GM12878 (cell line): ENCODE measurements around the gene AFAP1L2. TPM values are rescaled to one million over a fixed set of nuclear protein-coding genes. Genes with fewer than 3 reads are reported as not detected.

ENCODE experiments used
- ATAC-seq: fragments of 200-7000 bp; cut with Tn5 transposase; 3 replicates; pipeline ENCODE4 v1.9.1; 2020; ENCODE audit warnings: mild to moderate bottlenecking, moderate library complexity
- BruUV-seq: library from RNA; stranded (reverse); fragments of 400-500 nt; replicated peaks from 2 replicates; lab custom pipeline; 2021; lab: Mats Ljungman, UMichigan
- CTCF ChIA-PET: fragments of 300-600 bp; sonication (Branson Sonifier 250); formaldehyde crosslinking; extraction: SDS; loops from one replicate; lab custom pipeline; 2021; ENCODE audit warnings: inconsistent platforms; lab: Yijun Ruan, JAX
- POLR2A ChIA-PET: fragments of 350-600 bp; formaldehyde crosslinking; extraction: SDS; loops from one replicate; lab custom pipeline; 2021; ENCODE audit warnings: inconsistent platforms; lab: Charles Lee
- RAD21 ChIA-PET: fragments of 300-600 bp; sonication (Branson Sonifier 250); formaldehyde crosslinking; loops from one replicate; lab custom pipeline; 2023; ENCODE audit warnings: antibody characterized with exemption; ENCODE audit not compliant: unreplicated experiment; lab: Charles Lee
- SMC1A ChIA-PET: fragments of 300-600 bp; sonication (Branson Sonifier 250); formaldehyde crosslinking; loops from one replicate; lab custom pipeline; 2023; ENCODE audit not compliant: unreplicated experiment, uncharacterized antibody; lab: Charles Lee
- DNase-seq: peaks from one replicate; pipeline ENCODE4 v3.0.0-alpha.2; 2011; ENCODE audit warnings: low read depth, low spot score
- FAIRE-seq: peaks from 3 replicates; lab custom pipeline; 2011; peaks lifted over from hg19 to GRCh38; lab: Jason Lieb, UNC
- H2AFZ ChIP-seq: 2 replicates; pipeline ENCODE4 v1.6.0; 2011; ENCODE audit warnings: low read depth, low read length, control low read depth; ENCODE audit not compliant: control insufficient read depth
- H3K27ac ChIP-seq: 2 replicates; pipeline ENCODE4 v1.5.1; 2011; ENCODE audit warnings: control low read depth; ENCODE audit not compliant: control insufficient read depth, insufficient read depth
- H3K27me3 ChIP-seq, 2 experiments: replicated peaks in 1 of 2; 2 replicates each; pipeline versions ENCODE4 v1.6.0 to v1.6.1; 2011; ENCODE audit warnings: low read length in 1 of 2; ENCODE audit not compliant: control insufficient read depth in 2 of 2, insufficient read depth in 2 of 2
- H3K36me3 ChIP-seq, 2 experiments: 2 replicates each; pipeline ENCODE4 v1.5.1; 2011; ENCODE audit warnings: low read length in 1 of 2; ENCODE audit not compliant: control insufficient read depth in 2 of 2, insufficient read depth in 2 of 2
- H3K4me1 ChIP-seq: 2 replicates; pipeline ENCODE4 v1.6.1; 2011; ENCODE audit warnings: mild to moderate bottlenecking, low read length, moderate library complexity, mixed read lengths; ENCODE audit not compliant: control insufficient read depth, insufficient read depth
- H3K4me2 ChIP-seq: 2 replicates; pipeline ENCODE4 v1.6.0; 2011; ENCODE audit warnings: control low read depth; ENCODE audit not compliant: control insufficient read depth, insufficient read depth
- H3K4me3 ChIP-seq: fragments of 200-600 bp; sonication (generic); 2 replicates; pipeline ENCODE4 v1.5.1; 2016
- H3K79me2 ChIP-seq: 2 replicates; pipeline ENCODE4 v1.6.0; 2011; ENCODE audit warnings: low read length; ENCODE audit not compliant: control insufficient read depth, insufficient read depth
- H3K9ac ChIP-seq: 2 replicates; pipeline ENCODE4 v1.8.0; 2011; ENCODE audit warnings: low read length, control low read depth, mixed read lengths; ENCODE audit not compliant: control insufficient read depth, insufficient read depth
- H3K9me3 ChIP-seq: replicated peaks from 3 replicates; pipeline ENCODE4 v1.5.1; 2011; ENCODE audit warnings: mild to moderate bottlenecking, low read length; ENCODE audit not compliant: control insufficient read depth, insufficient read depth
- H4K20me1 ChIP-seq: 2 replicates; pipeline ENCODE4 v1.6.0; 2011; ENCODE audit not compliant: control insufficient read depth, insufficient read depth
- CBX3 ChIP-seq: fragments of 200-600 bp; sonication (generic); IDR thresholded peaks from 2 replicates; pipeline ENCODE4 v1.6.1; 2016; ENCODE audit warnings: low read depth, borderline replicate concordance
- IKZF2 ChIP-seq, 2 experiments: fragments of 450-650 bp; IDR thresholded peaks; 2 replicates each; pipeline ENCODE4 v1.6.1; 2017; ENCODE audit warnings: mild to moderate bottlenecking in 2 of 2, moderate library complexity in 2 of 2
- LARP7 ChIP-seq: fragments of 450-650 bp; IDR thresholded peaks from 2 replicates; pipeline ENCODE4 v1.6.1; 2017; ENCODE audit warnings: mild to moderate bottlenecking
- NBN ChIP-seq: fragments of 450-650 bp; IDR thresholded peaks from 2 replicates; pipeline ENCODE4 v1.6.1; 2016
- PAX5 ChIP-seq: IDR thresholded peaks from 2 replicates; pipeline ENCODE4 v1.6.1; 2011; ENCODE audit warnings: low read depth, low read length, borderline replicate concordance
- SMAD5 ChIP-seq: IDR thresholded peaks from 2 replicates; pipeline ENCODE4 v1.6.1; 2016; ENCODE audit warnings: antibody characterized with exemption, low read depth
- SP1 ChIP-seq: IDR thresholded peaks from one replicate; pipeline ENCODE4 v1.6.1; 2011; ENCODE audit warnings: low read depth, low read length
- YBX1 ChIP-seq: fragments of 450-650 bp; IDR thresholded peaks from 2 replicates; pipeline ENCODE4 v1.6.1; 2016; ENCODE audit warnings: antibody characterized with exemption
- ZNF217 ChIP-seq: fragments of 450-650 bp; IDR thresholded peaks from 2 replicates; pipeline ENCODE4 v1.6.1; 2017; ENCODE audit warnings: antibody characterized with exemption, mild to moderate bottlenecking
- ZNF592 ChIP-seq: fragments of 450-650 bp; IDR thresholded peaks from 2 replicates; pipeline ENCODE4 v1.6.1; 2017; ENCODE audit warnings: mild to moderate bottlenecking, moderate library complexity
- WGBS: methylation state at CpG from one replicate; pipeline ENCODE4 v1.1.6; 2016; ENCODE audit warnings: low lambda C conversion rate; ENCODE audit not compliant: insufficient replicate concordance, insufficient coverage; ENCODE audit errors: missing lambda C conversion rate; 5-methylcytosine and 5-hydroxymethylcytosine counted together
- in situ Hi-C: fragments of 300-500 bp; cut with MboI; formaldehyde crosslinking; loops from 9 replicates; pipeline ENCODE4 v1.14.3; 2018; ENCODE audit warnings: mixed read lengths
- intact Hi-C: fragments of 100-400 bp; cut with micrococcal nuclease; formaldehyde crosslinking; loops from one replicate; pipeline ENCODE4 v1.14.2; 2022; ENCODE audit not compliant: unreplicated experiment
- polyA plus RNA-seq, 11 experiments: library from polyadenylated mRNA; depleted of rRNA in 4 of 11; unstranded in 6 of 11; stranded (reverse) in 5 of 11; fragments of >200 nt; fragmentation: Nextera tagmentation in 4 of 11; fragmentation: Illumina TruSeq in 1 of 11; extraction: Ambion mirVana in 4 of 11; extraction: Trizol in 1 of 11; gene quantifications; 1 replicate in 1 of 11; 2 replicates in 10 of 11; pipeline versions ENCODE4 v1.2.1 to v1.2.3, GENCODE V29; 2011 to 2016; ENCODE audit warnings: inconsistent platforms in 2 of 11, missing spikeins in 2 of 11, low read depth in 1 of 11
- total RNA-seq, 4 experiments: library from RNA; depleted of rRNA in 3 of 4; stranded (reverse); fragments of >200 nt in 3 of 4; fragmentation: Illumina TruSeq in 1 of 4; extraction: Trizol in 1 of 4; gene quantifications; 2 replicates each; pipeline versions ENCODE4 v1.2.1 to v1.2.3, GENCODE V29; 2013 to 2021

AFAP1L2 gene
- total and polyA plus RNA-seq, 10 of the 15 experiments (the other 5 are each of a cell fraction or from before 2014, with no cell fraction given), result 0.03 to 4.0 (median 0.34) TPM

GRCh38 chr10:114309364-114309651 is 95.0 kb downstream of the AFAP1L2 start:
- no peaks in the 10 kb centered on the region for H3K9me3 ChIP-seq
- TF ChIP-seq SP1 (no peak), NBN (no peak)
- ATAC-seq (no peak), DNase-seq (no peak), FAIRE-seq (no peak)
- no peaks in the 10 kb centered on the region for H3K36me3 ChIP-seq
- in situ Hi-C loops (loop anchor here (10.0 to 25.0 kb wide), 3 partner anchors 97 to 815 kb away; no protein-coding TSS in a partner anchor), intact Hi-C loops (no loop called here)
- H3K27ac ChIP-seq, result no peak overlapping the region
- 0% methylated on average over 3 of the region's 3 CpGs for WGBS
- H3K27me3 ChIP-seq, result no peaks in the 10 kb centered on the region; a peak in 1 of 4 replicates
- H3K4me3 ChIP-seq, result no peak overlapping the region
- peaks cover 4% of the 10 kb centered on the region for H3K4me1 ChIP-seq
- H3K4me2 ChIP-seq, result no peak overlapping the region
- no TSS peak for BruUV-seq
- H2AFZ ChIP-seq, result no peak overlapping the region
- ChIA-PET CTCF (interaction anchor here (2.3 kb wide), 1 partner anchor 149 kb away, joined by 9 read pairs; no protein-coding TSS in a partner anchor), SMC1A (interaction anchor here (0.6 kb wide), 1 partner anchor 596 kb away, joined by 3 read pairs; no protein-coding TSS in a partner anchor), POLR2A (no interaction called here), RAD21 (no interaction called here)
- no peak overlapping the region for H3K9ac ChIP-seq
- no peaks in the 10 kb centered on the region for H3K79me2 ChIP-seq
- H4K20me1 ChIP-seq, result no peaks in the 10 kb centered on the region

- H3K9ac ChIP-seq, result no peak overlapping the region
- H3K4me2 ChIP-seq, result no peak overlapping the region
- in situ Hi-C loops, result loop anchor here (10.0 to 25.0 kb wide), 3 partner anchors 96 to 816 kb away; no protein-coding TSS in a partner anchor
- ChIA-PET CTCF (interaction anchor here (0.6 to 2.3 kb wide), 3 partner anchors 95 to 380 kb away, joined by 3 to 9 read pairs (median 6); partner anchors contain the start of gene AFAP1L2), SMC1A (interaction anchor here (0.6 to 1.7 kb wide), 4 partner anchors 15 to 595 kb away, joined by 3 to 6 read pairs (median 3); no protein-coding TSS in a partner anchor), POLR2A (interaction anchor here (0.6 kb wide), 1 partner anchor 141 kb away, joined by 5 read pairs; no protein-coding TSS in a partner anchor), RAD21 (interaction anchor here (1.0 to 2.5 kb wide), 4 partner anchors 80 to 163 kb away, joined by 3 to 13 read pairs (median 5); no protein-coding TSS in a partner anchor)
- DNase-seq, result no peak
- no peaks in the 10 kb centered on the region for H4K20me1 ChIP-seq
- H3K27ac ChIP-seq, result no peak overlapping the region
- no peaks in the 10 kb centered on the region for H3K36me3 ChIP-seq
- ATAC-seq, result peak; percentile 10; the same call in 1 of the 3 replicates
- H3K4me1 ChIP-seq, result peaks cover 8% of the 10 kb centered on the region
- no peaks in the 10 kb centered on the region; a peak in 1 of 4 replicates for H3K27me3 ChIP-seq
- BruUV-seq, result no TSS peak
- H3K79me2 ChIP-seq, result no peaks in the 10 kb centered on the region
- no peak overlapping the region for H3K4me3 ChIP-seq
- no peak overlapping the region for H2AFZ ChIP-seq
- intact Hi-C loops, result no loop called here
- 53% methylated on average over 9 of the region's 9 CpGs for WGBS
- no peaks in the 10 kb centered on the region for H3K9me3 ChIP-seq
- FAIRE-seq, result no peak
- TF ChIP-seq CBX3 (no peak), ZNF217 (no peak), ZNF592 (no peak), IKZF2 (IDR thresholded peaks at IDR 0.05) (no peak), YBX1 (no peak), LARP7 (no peak), SMAD5 (no peak), PAX5 (no peak)
Measured at GRCh38 chr10:114308531-114309363, 95.6 kb downstream of the AFAP1L2 start.
